HEK293 (cell line): ENCODE data around the gene EEFSEC.
A peak's percentile ranks its signal among the peaks of the same experiment; 100 is the strongest.

ENCODE experiments used
- CTCF ChIA-PET: fragments of 350-600 bp; formaldehyde crosslinking; extraction: SDS; loops from one replicate; lab custom pipeline; 2021; ENCODE audit warnings: antibody characterized with exemption; lab: Yijun Ruan, JAX
- POLR2A ChIA-PET: fragments of 300-600 bp; formaldehyde crosslinking; extraction: SDS; loops from one replicate; lab custom pipeline; 2020; ENCODE audit warnings: antibody characterized with exemption, inconsistent platforms; lab: Yijun Ruan, JAX
- H3K27ac ChIP-seq: fragments of 200-500 bp; sonication (Bioruptor generic); 2 replicates; pipeline ENCODE4 v1.5.1; 2014; ENCODE audit warnings: low read depth, low read length, control low read depth, inconsistent platforms; ENCODE audit errors: extremely low read depth
- H3K36me3 ChIP-seq, 2 experiments: fragments of 200-500 bp in 1 of 2; sonication (Bioruptor generic) in 1 of 2; 1 replicate in 1 of 2; 2 replicates in 1 of 2; pipeline ENCODE4 v1.5.1; 2014 to 2017; ENCODE audit warnings: inconsistent platforms in 2 of 2, low read length in 2 of 2; ENCODE audit not compliant: control insufficient read depth in 2 of 2, insufficient read depth in 1 of 2
- H3K4me1 ChIP-seq: fragments of 200-500 bp; sonication (Bioruptor generic); 2 replicates; pipeline ENCODE4 v1.5.1; 2014; ENCODE audit warnings: mild to moderate bottlenecking, low read length, inconsistent platforms; ENCODE audit not compliant: control insufficient read depth, insufficient read depth
- H3K4me3 ChIP-seq: 2 replicates; pipeline ENCODE4 v1.5.1; 2011; ENCODE audit warnings: low read depth, mild to moderate bottlenecking, control low read depth, low read length, moderate library complexity
- H3K9me3 ChIP-seq: fragments of 200-500 bp; sonication (Bioruptor generic); 2 replicates; pipeline ENCODE4 v1.5.1; 2014; ENCODE audit warnings: low read depth, low read length, inconsistent platforms; ENCODE audit not compliant: control insufficient read depth, insufficient read depth
- PRDM1 ChIP-seq: fragments of 450-650 bp; formaldehyde crosslinking; IDR thresholded peaks from 2 replicates; pipeline ENCODE4; 2016; ENCODE audit warnings: missing biosample characterization, missing genetic modification characterization
- REPIN1 ChIP-seq: fragments of 450-650 bp; formaldehyde crosslinking; IDR thresholded peaks from 2 replicates; pipeline ENCODE4 v1.5.1; 2017; ENCODE audit warnings: missing biosample characterization, missing genetic modification characterization, low read depth
- SCRT1 ChIP-seq: fragments of 450-650 bp; formaldehyde crosslinking; IDR thresholded peaks from 2 replicates; pipeline ENCODE4 v1.5.1; 2016; ENCODE audit warnings: missing biosample characterization, missing genetic modification characterization, borderline replicate concordance
- SCRT2 ChIP-seq: fragments of 450-650 bp; formaldehyde crosslinking; IDR thresholded peaks from 2 replicates; pipeline ENCODE4 v1.5.1; 2016; ENCODE audit warnings: missing biosample characterization, missing genetic modification characterization
- SETDB1 ChIP-seq: IDR thresholded peaks from one replicate; pipeline ENCODE4 v1.6.1; 2017; ENCODE audit warnings: mild to moderate bottlenecking, low read length, moderate library complexity, mixed read lengths; ENCODE audit not compliant: insufficient read length
- WT1 ChIP-seq: fragments of 450-650 bp; formaldehyde crosslinking; IDR thresholded peaks from 2 replicates; pipeline ENCODE4 v1.5.1; 2016; ENCODE audit warnings: missing biosample characterization, missing genetic modification characterization
- YY2 ChIP-seq: fragments of 450-650 bp; formaldehyde crosslinking; IDR thresholded peaks from 2 replicates; pipeline ENCODE4 v1.5.1; 2016; ENCODE audit warnings: missing biosample characterization, missing genetic modification characterization
- ZBTB8A ChIP-seq: fragments of 450-650 bp; formaldehyde crosslinking; IDR thresholded peaks from 2 replicates; pipeline ENCODE4 v1.5.1; 2016; ENCODE audit warnings: missing biosample characterization, missing genetic modification characterization
- ZIC2 ChIP-seq: fragments of 450-650 bp; formaldehyde crosslinking; IDR thresholded peaks from 2 replicates; pipeline ENCODE4 v1.5.1; 2016; ENCODE audit warnings: missing biosample characterization, missing genetic modification characterization
- ZNF10 ChIP-seq: fragments of 450-650 bp; formaldehyde crosslinking; IDR thresholded peaks from 2 replicates; pipeline ENCODE4 v1.5.1; 2017; ENCODE audit warnings: missing biosample characterization, missing genetic modification characterization
- ZNF114 ChIP-seq: fragments of 450-650 bp; formaldehyde crosslinking; IDR thresholded peaks from 2 replicates; pipeline ENCODE4 v1.5.0; 2017; ENCODE audit warnings: missing biosample characterization, missing genetic modification characterization
- ZNF121 ChIP-seq: fragments of 450-650 bp; formaldehyde crosslinking; IDR thresholded peaks from 2 replicates; pipeline ENCODE4 v1.5.1; 2016; ENCODE audit warnings: missing biosample characterization, missing genetic modification characterization
- ZNF19 ChIP-seq: fragments of 450-650 bp; formaldehyde crosslinking; IDR thresholded peaks from 2 replicates; pipeline ENCODE4; 2016; ENCODE audit warnings: missing biosample characterization, missing genetic modification characterization, low read depth
- ZNF2 ChIP-seq: fragments of 450-650 bp; formaldehyde crosslinking; IDR thresholded peaks from 2 replicates; pipeline ENCODE4 v1.5.1; 2016; ENCODE audit warnings: missing biosample characterization, missing genetic modification characterization
- ZNF214 ChIP-seq: fragments of 450-650 bp; formaldehyde crosslinking; IDR thresholded peaks from 2 replicates; pipeline ENCODE4 v1.5.1; 2017; ENCODE audit warnings: missing biosample characterization, mild to moderate bottlenecking, missing genetic modification characterization, borderline replicate concordance
- ZNF248 ChIP-seq: fragments of 450-650 bp; formaldehyde crosslinking; IDR thresholded peaks from 2 replicates; pipeline ENCODE4 v1.5.1; 2017; ENCODE audit warnings: missing biosample characterization, missing genetic modification characterization
- ZNF266 ChIP-seq: fragments of 450-650 bp; formaldehyde crosslinking; IDR thresholded peaks from 2 replicates; pipeline ENCODE4 v1.5.1; 2016; ENCODE audit warnings: missing biosample characterization, missing genetic modification characterization, low read depth
- ZNF335 ChIP-seq: fragments of 450-650 bp; formaldehyde crosslinking; conservative IDR thresholded peaks from 2 replicates; pipeline ENCODE4 v1.5.1; 2016; ENCODE audit warnings: missing biosample characterization, missing genetic modification characterization
- ZNF37A ChIP-seq: fragments of 450-650 bp; IDR thresholded peaks from 2 replicates; pipeline ENCODE4 v1.5.1; 2018; ENCODE audit warnings: missing biosample characterization, missing genetic modification characterization
- ZNF596 ChIP-seq: fragments of 450-650 bp; IDR thresholded peaks from 2 replicates; pipeline ENCODE4 v1.5.0; 2018; ENCODE audit warnings: missing biosample characterization, mild to moderate bottlenecking, missing genetic modification characterization, moderate library complexity
- ZNF701 ChIP-seq: fragments of 450-650 bp; formaldehyde crosslinking; IDR thresholded peaks from 2 replicates; pipeline ENCODE4 v1.5.1; 2016; ENCODE audit warnings: missing biosample characterization, missing genetic modification characterization
- ZSCAN23 ChIP-seq: fragments of 450-650 bp; formaldehyde crosslinking; IDR thresholded peaks from 2 replicates; pipeline ENCODE4 v1.5.1; 2016; ENCODE audit warnings: missing biosample characterization, missing genetic modification characterization
- TF ChIP-seq, protein P1 (sequence below): fragments of 450-650 bp; formaldehyde crosslinking; IDR thresholded peaks from 2 replicates; pipeline ENCODE4 v1.5.1; 2016; ENCODE audit warnings: missing biosample characterization, missing genetic modification characterization
- TF ChIP-seq, protein P2 (sequence below): sonication (generic); formaldehyde crosslinking; IDR thresholded peaks from 2 replicates; pipeline ENCODE4 v1.8.1; 2022; ENCODE audit warnings: mild to moderate bottlenecking, moderate library complexity, missing genetic modification reagents
- TF ChIP-seq, protein P3 (sequence below): fragments of 450-650 bp; formaldehyde crosslinking; IDR thresholded peaks from 2 replicates; pipeline ENCODE4 v1.5.1; 2017; ENCODE audit warnings: missing biosample characterization, missing genetic modification characterization

The EEFSEC gene

DNA sequence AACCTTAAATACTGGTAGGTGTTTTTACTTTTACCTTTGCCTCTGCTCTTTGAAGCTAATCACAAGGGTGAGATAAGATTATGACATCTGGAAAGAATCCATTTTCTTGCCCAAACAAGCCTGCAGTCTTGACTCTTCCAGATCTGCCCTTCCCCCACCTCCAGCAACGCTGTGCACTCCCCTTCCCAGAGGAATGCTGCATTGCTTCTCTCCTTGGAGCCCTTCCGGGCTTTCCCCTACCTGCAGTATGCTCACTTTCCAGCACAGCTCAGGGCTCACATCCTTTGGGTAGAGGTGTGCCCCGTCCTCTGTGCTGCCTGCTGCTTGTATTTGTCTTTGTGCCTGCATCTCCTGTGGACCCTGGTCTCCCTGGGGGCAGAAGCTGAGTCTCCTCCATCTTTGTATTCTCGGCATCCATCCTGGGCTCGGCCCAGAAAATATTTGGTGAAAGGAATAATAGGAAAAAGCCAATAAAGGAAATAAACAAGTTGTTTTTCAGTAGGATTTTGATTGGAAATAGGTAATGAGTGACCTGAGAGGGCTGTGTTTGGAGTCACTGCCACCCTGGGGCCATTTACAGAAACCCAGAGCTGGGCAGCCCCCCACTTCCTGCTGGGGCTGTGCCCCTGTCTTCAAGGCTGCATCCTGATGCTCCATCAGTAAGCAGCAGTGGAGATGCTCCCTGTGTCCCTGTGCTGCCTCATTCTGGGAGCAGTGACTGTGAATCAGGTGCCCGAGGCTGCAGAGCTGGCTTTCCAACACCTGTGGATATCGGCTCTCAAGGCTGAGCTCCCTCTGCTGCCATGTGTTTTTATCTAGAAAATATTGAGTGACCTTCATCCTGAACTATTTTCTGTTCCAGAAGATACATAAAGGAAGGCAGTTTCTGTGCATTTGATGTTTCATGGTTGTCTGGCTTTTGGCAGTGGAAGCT is 117.5 kb downstream of the EEFSEC start:
- peaks cover 7% of the 10 kb centered on the region; the same call in 1 of the 2 replicates for H3K4me1 ChIP-seq
- H3K4me3 ChIP-seq: no peak overlapping the region
- TF ChIP-seq ZBTB8A (tag by site-specific recombination) (no peak), ZSCAN23 (tag by site-specific recombination) (no peak), ZIC2 (no peak), PRDM1 (tag by site-specific recombination) (peak; percentile 8; the same call in 1 of the 2 replicates), ZNF335 (tag by site-specific recombination) (no peak), WT1 (tag by site-specific recombination) (no peak), ZNF701 (tag by site-specific recombination) (no peak), YY2 (no peak), SCRT1 (peak; percentile 16; the same call in 1 of the 2 replicates), ZNF214 (tag by site-specific recombination) (no peak), SETDB1 (no peak), ZNF19 (no peak), ZNF2 (tag by site-specific recombination) (no peak), ZNF37A (tag by site-specific recombination) (no peak), ZNF114 (tag by site-specific recombination) (no peak), ZNF266 (tag by site-specific recombination) (no peak), SCRT2 (tag by site-specific recombination) (peak; percentile 30; the same call in 1 of the 2 replicates), ZNF121 (no peak), REPIN1 (tag by site-specific recombination) (no peak), ZNF596 (no peak), ZNF10 (no peak), ZNF248 (tag by site-specific recombination) (no peak)
- TF ChIP-seq, protein P1, sequence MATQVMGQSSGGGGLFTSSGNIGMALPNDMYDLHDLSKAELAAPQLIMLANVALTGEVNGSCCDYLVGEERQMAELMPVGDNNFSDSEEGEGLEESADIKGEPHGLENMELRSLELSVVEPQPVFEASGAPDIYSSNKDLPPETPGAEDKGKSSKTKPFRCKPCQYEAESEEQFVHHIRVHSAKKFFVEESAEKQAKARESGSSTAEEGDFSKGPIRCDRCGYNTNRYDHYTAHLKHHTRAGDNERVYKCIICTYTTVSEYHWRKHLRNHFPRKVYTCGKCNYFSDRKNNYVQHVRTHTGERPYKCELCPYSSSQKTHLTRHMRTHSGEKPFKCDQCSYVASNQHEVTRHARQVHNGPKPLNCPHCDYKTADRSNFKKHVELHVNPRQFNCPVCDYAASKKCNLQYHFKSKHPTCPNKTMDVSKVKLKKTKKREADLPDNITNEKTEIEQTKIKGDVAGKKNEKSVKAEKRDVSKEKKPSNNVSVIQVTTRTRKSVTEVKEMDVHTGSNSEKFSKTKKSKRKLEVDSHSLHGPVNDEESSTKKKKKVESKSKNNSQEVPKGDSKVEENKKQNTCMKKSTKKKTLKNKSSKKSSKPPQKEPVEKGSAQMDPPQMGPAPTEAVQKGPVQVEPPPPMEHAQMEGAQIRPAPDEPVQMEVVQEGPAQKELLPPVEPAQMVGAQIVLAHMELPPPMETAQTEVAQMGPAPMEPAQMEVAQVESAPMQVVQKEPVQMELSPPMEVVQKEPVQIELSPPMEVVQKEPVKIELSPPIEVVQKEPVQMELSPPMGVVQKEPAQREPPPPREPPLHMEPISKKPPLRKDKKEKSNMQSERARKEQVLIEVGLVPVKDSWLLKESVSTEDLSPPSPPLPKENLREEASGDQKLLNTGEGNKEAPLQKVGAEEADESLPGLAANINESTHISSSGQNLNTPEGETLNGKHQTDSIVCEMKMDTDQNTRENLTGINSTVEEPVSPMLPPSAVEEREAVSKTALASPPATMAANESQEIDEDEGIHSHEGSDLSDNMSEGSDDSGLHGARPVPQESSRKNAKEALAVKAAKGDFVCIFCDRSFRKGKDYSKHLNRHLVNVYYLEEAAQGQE (tag by site-specific recombination): no peak
- TF ChIP-seq, protein P2, sequence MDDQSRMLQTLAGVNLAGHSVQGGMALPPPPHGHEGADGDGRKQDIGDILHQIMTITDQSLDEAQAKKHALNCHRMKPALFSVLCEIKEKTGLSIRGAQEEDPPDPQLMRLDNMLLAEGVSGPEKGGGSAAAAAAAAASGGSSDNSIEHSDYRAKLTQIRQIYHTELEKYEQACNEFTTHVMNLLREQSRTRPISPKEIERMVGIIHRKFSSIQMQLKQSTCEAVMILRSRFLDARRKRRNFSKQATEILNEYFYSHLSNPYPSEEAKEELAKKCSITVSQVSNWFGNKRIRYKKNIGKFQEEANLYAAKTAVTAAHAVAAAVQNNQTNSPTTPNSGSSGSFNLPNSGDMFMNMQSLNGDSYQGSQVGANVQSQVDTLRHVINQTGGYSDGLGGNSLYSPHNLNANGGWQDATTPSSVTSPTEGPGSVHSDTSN (CRISPR knock-in tag): no peak
- TF ChIP-seq, protein P3, sequence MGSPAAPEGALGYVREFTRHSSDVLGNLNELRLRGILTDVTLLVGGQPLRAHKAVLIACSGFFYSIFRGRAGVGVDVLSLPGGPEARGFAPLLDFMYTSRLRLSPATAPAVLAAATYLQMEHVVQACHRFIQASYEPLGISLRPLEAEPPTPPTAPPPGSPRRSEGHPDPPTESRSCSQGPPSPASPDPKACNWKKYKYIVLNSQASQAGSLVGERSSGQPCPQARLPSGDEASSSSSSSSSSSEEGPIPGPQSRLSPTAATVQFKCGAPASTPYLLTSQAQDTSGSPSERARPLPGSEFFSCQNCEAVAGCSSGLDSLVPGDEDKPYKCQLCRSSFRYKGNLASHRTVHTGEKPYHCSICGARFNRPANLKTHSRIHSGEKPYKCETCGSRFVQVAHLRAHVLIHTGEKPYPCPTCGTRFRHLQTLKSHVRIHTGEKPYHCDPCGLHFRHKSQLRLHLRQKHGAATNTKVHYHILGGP (tag by site-specific recombination): no peak
- CTCF ChIA-PET: no interaction called here
- H3K27ac ChIP-seq: no peak overlapping the region
- H3K9me3 ChIP-seq: no peaks in the 10 kb centered on the region
- POLR2A ChIA-PET: no interaction called here
- H3K36me3 ChIP-seq: no peaks in the 10 kb centered on the region
